Psoas muscle (tissue), 8 donors: ENCODE data around the gene SLC7A8. TPM values are rescaled to one million over a fixed set of nuclear protein-coding genes. Genes with fewer than 3 reads are reported as not detected.

ENCODE experiments used
- ATAC-seq, 4 donors: fragments of 200-7000 bp; cut with Tn5 transposase; one replicate each; pipeline ENCODE4 v1.9.1; 2020; ENCODE audit warnings: moderate library complexity in 3 of 4, mild to moderate bottlenecking in 2 of 4
- DNase-seq, 2 donors: peaks; one replicate each; pipeline ENCODE4 v3.0.0-alpha.2; 2020
- H3K27ac ChIP-seq: fragments of 200-600 bp; one replicate; pipeline ENCODE4 v1.8.0; 2022
- H3K27me3 ChIP-seq, 3 donors: fragments of 200-600 bp in 1 of 3; one replicate each; pipeline versions ENCODE4 v1.6.1 to v1.8.0; 2013 to 2022; ENCODE audit warnings: low read length in 2 of 3, mild to moderate bottlenecking in 2 of 3, moderate library complexity in 1 of 3; ENCODE audit not compliant: insufficient read depth in 3 of 3
- H3K36me3 ChIP-seq, 2 donors: fragments of 200-600 bp in 1 of 2; one replicate each; pipeline versions ENCODE4 v1.6.1 to v1.8.0; 2013 to 2022; ENCODE audit warnings: low read depth in 1 of 2, mild to moderate bottlenecking in 1 of 2, moderate library complexity in 1 of 2; ENCODE audit not compliant: insufficient read depth in 1 of 2
- H3K4me1 ChIP-seq: fragments of 200-600 bp; one replicate; pipeline ENCODE4 v1.8.0; 2022
- H3K4me3 ChIP-seq: fragments of 200-600 bp; one replicate; pipeline ENCODE4 v1.8.0; 2022; ENCODE audit warnings: mild to moderate bottlenecking
- H3K9me3 ChIP-seq: fragments of 200-600 bp; one replicate; pipeline ENCODE4 v1.8.0; 2022
- WGBS, 3 donors: extraction: QIAGEN DNeasy Blood & Tissue Kit; methylation state at CpG; one replicate each; pipeline versions ENCODE4 v1.1.6 to v1.1.7; 2013; 5-methylcytosine and 5-hydroxymethylcytosine counted together
- intact Hi-C, 2 donors: fragments of 100-400 bp; cut with DNase I; formaldehyde crosslinking; loops; one replicate each; pipeline versions ENCODE4 v1.11.0 to v1.14.2; 2022
- polyA plus RNA-seq, 3 donors: library from polyadenylated mRNA; stranded (reverse); fragments of 200-250 nt; gene quantifications; one replicate each; pipeline ENCODE4 v1.2.3, GENCODE V29; 2013
- total RNA-seq, 4 donors: library from RNA; stranded (reverse); fragmentation: NEBNext Ultra II Directional in 2 of 4; extraction: Animal tissue kit (Norgen Biotek cat#: 25700) in 2 of 4; gene quantifications; one replicate each; pipeline versions ENCODE4 v1.2.1 to v1.2.4, GENCODE V29; 2021 to 2023
- TF ChIP-seq, protein P1 (sequence below): fragments of 200-600 bp; IDR thresholded peaks from one replicate; pipeline ENCODE4 v1.8.0; 2022; ENCODE audit warnings: antibody characterized with exemption
- donor health status: healthy with polysubstance abuse.
- donor health status: DM: no; HTN: no; CAD: no; lungs with moderate emphysema.
- donor health status: Bipolar disorder and iron deficiency.
- donor health status: healthy.
- donor health status: DM: yes; HTN: yes; CAD: no.
- donor health status: DM: no; HTN: no; CAD: no.
- donor health status: DM: no; HTN: no; CAD: no.
- donor health status: DM: yes; HTN: yes; CAD: no.

Gene SLC7A8
- total and polyA plus RNA-seq, 7 donors, result 7.5 to 72.6 (median 33.2) TPM

DNA sequence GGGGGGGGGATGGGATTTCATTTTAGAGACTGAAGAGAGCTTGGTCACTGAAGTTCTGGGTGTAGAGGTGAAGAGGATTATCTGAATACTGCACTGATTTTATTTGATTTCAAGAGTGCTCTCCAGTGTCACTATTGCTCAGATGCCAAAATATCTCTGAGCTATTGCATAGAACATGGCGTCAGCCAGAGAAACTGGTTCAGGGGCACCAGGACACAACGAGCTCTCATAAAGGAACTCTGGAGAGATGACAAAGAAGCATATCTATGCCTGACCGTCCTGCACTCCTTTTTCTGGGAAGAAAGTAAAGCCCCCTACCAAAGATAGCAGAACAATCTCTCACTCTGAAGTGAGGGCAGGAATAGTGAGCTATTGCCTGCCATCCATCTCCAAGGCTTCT, 2.0 kb downstream of the SLC7A8 start:
- no peak overlapping the region for H3K27ac ChIP-seq
- intact Hi-C loops, result no loop called here
- H3K9me3 ChIP-seq, result no peaks in the 10 kb centered on the region
- H3K36me3 ChIP-seq, result no peaks in the 10 kb centered on the region
- WGBS, 3 donors, result 15 to 23% (median 17%) methylated on average over 3 of the region's 3 CpGs
- TF ChIP-seq, protein P1, sequence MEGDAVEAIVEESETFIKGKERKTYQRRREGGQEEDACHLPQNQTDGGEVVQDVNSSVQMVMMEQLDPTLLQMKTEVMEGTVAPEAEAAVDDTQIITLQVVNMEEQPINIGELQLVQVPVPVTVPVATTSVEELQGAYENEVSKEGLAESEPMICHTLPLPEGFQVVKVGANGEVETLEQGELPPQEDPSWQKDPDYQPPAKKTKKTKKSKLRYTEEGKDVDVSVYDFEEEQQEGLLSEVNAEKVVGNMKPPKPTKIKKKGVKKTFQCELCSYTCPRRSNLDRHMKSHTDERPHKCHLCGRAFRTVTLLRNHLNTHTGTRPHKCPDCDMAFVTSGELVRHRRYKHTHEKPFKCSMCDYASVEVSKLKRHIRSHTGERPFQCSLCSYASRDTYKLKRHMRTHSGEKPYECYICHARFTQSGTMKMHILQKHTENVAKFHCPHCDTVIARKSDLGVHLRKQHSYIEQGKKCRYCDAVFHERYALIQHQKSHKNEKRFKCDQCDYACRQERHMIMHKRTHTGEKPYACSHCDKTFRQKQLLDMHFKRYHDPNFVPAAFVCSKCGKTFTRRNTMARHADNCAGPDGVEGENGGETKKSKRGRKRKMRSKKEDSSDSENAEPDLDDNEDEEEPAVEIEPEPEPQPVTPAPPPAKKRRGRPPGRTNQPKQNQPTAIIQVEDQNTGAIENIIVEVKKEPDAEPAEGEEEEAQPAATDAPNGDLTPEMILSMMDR, result no peak
- peak; percentile 48 to 80 (median 65) for ATAC-seq
- H3K4me3 ChIP-seq, result peak overlapping the region; percentile 73
- no peaks in the 10 kb centered on the region for H3K27me3 ChIP-seq
- no peak for DNase-seq
- H3K4me1 ChIP-seq, result peaks cover 26% of the 10 kb centered on the region

DNA sequence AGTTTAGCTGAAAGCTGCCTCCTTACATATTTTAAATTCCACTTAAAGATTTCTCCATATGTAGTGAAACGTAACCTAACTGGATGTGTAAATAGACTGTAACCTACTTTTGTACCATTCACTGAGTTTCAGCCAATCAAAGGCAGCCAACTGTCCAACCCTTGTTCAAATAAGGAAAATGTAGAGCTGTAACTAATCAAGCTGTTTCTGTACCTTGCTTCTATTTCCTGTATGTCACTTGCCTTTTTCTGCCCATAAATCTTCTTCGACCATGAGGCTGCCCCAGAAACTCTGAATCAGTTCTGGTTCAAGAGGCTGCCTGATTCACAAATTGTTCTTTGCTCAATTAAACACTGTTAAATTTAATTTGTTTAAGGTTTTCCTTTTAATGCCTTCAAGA, 6.3 kb downstream of the SLC7A8 start:
- no peaks in the 10 kb centered on the region for H3K9me3 ChIP-seq
- 79 to 86% (median 81%) methylated on average over 2 of the region's 2 CpGs for WGBS, 3 donors
- intact Hi-C loops, result no loop called here
- ATAC-seq, result no peak
- H3K27me3 ChIP-seq, result no peaks in the 10 kb centered on the region
- TF ChIP-seq, protein P1, result no peak
- no peak overlapping the region for H3K4me3 ChIP-seq
- no peak for DNase-seq
- peaks cover 0 to 2% of the 10 kb centered on the region in 2 donors for H3K36me3 ChIP-seq
- H3K27ac ChIP-seq, result no peak overlapping the region
- H3K4me1 ChIP-seq, result peaks cover 50% of the 10 kb centered on the region

DNA sequence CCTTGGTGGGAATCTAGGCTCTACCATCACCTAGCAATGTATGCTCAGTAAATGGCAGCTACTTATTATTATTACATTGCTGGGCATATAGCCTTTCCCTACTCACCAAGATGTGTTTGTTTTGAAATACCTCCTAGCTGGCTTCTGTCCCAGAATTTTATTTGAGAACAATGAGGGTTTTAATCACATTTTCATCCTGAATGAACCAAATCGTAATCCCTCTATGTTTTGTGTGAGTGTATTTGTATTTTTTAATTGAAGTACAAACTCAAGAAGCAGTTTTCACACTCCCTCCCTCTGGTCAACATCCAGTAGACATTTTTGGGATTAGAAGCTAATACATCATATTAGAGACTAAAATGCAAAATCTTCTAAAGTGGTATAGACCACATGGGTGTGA, 7.6 kb downstream of the SLC7A8 start:
- TF ChIP-seq, protein P1, result no peak
- Histone ChIP-seq H3K4me1 (peaks cover 47% of the 10 kb centered on the region), H3K36me3 (peaks cover 0 to 2% of the 10 kb centered on the region in 2 donors), H3K4me3 (no peak overlapping the region), H3K27me3 (no peaks in the 10 kb centered on the region), H3K9me3 (no peaks in the 10 kb centered on the region), H3K27ac (no peak overlapping the region)
- no peak for ATAC-seq
- no peak for DNase-seq
- WGBS, 3 donors, result 32 to 58% (median 39%) methylated on average over 1 of the region's 1 CpG
- intact Hi-C loops, result no loop called here

DNA sequence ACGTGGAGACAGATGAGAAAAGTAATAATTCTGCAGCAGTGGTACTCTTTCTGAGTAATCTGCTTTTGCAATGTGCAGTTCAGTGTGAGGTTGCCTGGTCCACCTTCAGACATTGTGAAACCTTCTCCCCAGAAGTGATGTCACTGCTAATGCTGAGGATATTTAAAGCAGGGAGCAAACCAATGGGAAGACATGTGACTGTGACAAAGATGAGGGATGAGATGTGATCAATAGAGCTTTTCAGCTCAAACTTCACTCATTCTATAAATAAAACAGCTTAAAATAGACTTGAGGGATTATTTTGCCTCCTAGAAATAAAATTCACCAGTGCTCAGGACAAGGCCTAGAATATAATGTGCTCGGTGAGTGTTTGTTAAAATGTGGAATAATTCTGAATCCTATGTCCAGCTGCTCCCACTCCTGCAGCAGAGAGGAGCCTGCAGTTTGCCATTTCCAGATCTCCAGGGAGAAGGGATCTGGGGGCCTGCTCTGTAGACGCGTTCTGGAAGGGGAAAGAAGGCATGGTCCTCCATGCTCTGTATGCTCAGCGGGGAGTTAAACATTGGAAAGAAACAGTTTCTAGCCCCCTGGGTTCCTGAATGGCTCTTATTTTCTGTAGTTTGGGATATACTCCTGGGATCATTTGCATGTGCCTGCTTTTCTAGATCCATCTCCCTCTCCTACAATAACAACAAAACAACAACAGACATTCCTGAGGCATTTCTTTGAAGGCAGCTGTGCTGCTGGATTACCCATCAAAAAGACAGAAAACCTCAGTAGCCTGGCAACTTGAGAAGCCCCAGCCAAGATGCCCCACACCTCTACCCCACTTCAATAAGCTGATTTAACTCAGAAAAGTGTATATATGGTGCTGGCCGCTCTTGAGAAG, 8.9 kb downstream of the SLC7A8 start:
- Histone ChIP-seq H3K27me3 (no peaks in the 10 kb centered on the region), H3K9me3 (no peaks in the 10 kb centered on the region), H3K4me3 (no peak overlapping the region), H3K36me3 (peaks cover 2 to 4% of the 10 kb centered on the region in 2 donors), H3K4me1 (peaks cover 37% of the 10 kb centered on the region), H3K27ac (peak overlapping the region; percentile 67)
- WGBS, 3 donors, result 52 to 65% (median 64%) methylated on average over 6 of the region's 6 CpGs
- peak; percentile 87 to 97 (median 94) for ATAC-seq
- TF ChIP-seq, protein P1, result no peak
- DNase-seq, result no peak
- intact Hi-C loops, result no loop called here
